ENCODE measurements around the gene LRRC75A.

DNA sequence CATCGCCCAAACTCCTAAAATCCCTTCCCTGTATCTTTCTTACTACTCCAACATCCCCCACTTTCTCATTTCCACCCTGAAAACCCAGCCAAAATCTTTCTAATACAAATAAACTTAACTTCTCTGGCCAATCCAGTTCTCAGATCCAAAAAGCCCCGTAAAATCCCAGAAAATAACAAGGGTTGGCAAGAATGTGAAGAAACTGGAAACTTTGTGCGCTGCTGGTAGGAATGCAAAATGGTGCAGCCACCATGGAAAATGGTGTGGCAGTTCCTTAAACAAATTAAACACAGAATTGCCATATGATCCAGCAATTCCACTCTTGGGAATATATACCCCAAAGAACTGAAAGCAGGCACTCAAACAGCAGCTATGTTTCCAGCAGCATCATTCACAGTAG is 24.1 kb downstream of the LRRC75A start:
- TF ChIP-seq, protein P1, sequence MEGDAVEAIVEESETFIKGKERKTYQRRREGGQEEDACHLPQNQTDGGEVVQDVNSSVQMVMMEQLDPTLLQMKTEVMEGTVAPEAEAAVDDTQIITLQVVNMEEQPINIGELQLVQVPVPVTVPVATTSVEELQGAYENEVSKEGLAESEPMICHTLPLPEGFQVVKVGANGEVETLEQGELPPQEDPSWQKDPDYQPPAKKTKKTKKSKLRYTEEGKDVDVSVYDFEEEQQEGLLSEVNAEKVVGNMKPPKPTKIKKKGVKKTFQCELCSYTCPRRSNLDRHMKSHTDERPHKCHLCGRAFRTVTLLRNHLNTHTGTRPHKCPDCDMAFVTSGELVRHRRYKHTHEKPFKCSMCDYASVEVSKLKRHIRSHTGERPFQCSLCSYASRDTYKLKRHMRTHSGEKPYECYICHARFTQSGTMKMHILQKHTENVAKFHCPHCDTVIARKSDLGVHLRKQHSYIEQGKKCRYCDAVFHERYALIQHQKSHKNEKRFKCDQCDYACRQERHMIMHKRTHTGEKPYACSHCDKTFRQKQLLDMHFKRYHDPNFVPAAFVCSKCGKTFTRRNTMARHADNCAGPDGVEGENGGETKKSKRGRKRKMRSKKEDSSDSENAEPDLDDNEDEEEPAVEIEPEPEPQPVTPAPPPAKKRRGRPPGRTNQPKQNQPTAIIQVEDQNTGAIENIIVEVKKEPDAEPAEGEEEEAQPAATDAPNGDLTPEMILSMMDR (IDR thresholded peaks at IDR 0.05; ENCODE audit: poor library complexity), result peak; percentile 20
- TF ChIP-seq EZH2phosphoT487 (IDR thresholded peaks at IDR 0.05; ENCODE audit: low read depth, severe bottlenecking, unreplicated experiment) (no peak), EZH2 (IDR thresholded peaks at IDR 0.05; ENCODE audit: borderline replicate concordance) (no peak)
